Activated CD4-positive, CD25-positive, alpha-beta regulatory T cell (primary cell): ENCODE results near the gene IL12RB2.
"Not testable (repeated sequence)": the region's sequence is repeated elsewhere in the genome, so short reads cannot be mapped to it uniquely, and the experiment has no call there.

Experiments
- DNase-seq, 4 experiments: peaks; one replicate each; lab custom pipeline; 2025; lab: John Stamatoyannopoulos, UW

The IL12RB2 gene

GRCh38 chr1:67399199-67399993 lies 91.7 kb downstream of the IL12RB2 start:
- no peak for DNase-seq

- DNase-seq = peak in 1 of 4 experiments; percentile 9
These were observed 92.5 kb downstream of the IL12RB2 start for GRCh38 chr1:67400029-67400786.

GRCh38 chr1:67401443-67401842 lies 93.8 kb downstream of the IL12RB2 start:
- no peak for DNase-seq

GRCh38 chr1:67404212-67404620 lies 96.5 kb downstream of the IL12RB2 start:
- DNase-seq = no peak

GRCh38 chr1:67405473-67406245 lies 98.0 kb downstream of the IL12RB2 start:
- DNase-seq = no peak

- DNase-seq = no peak
These were observed 99.8 kb downstream of the IL12RB2 start for GRCh38 chr1:67407498-67407897.

GRCh38 chr1:67408148-67408547 lies 100.5 kb downstream of the IL12RB2 start:
- DNase-seq = no peak

- not testable (repeated sequence) for DNase-seq
These were observed 105.4 kb downstream of the IL12RB2 start for GRCh38 chr1:67413101-67413500.

GRCh38 chr1:67414574-67414973 lies 106.9 kb downstream of the IL12RB2 start:
- DNase-seq = no peak

- no peak for DNase-seq
These were observed 107.4 kb downstream of the IL12RB2 start for GRCh38 chr1:67415041-67415440.

GRCh38 chr1:67417733-67418132 lies 110.1 kb downstream of the IL12RB2 start:
- DNase-seq = not testable (repeated sequence)

- no peak for DNase-seq
These were observed 111.3 kb downstream of the IL12RB2 start for GRCh38 chr1:67418839-67419586.

- no peak for DNase-seq
These were observed 113.3 kb downstream of the IL12RB2 start for GRCh38 chr1:67420835-67421492.

- no peak for DNase-seq
These were observed 119.8 kb downstream of the IL12RB2 start for GRCh38 chr1:67427465-67427864.

- DNase-seq = no peak
These were observed 120.3 kb downstream of the IL12RB2 start for GRCh38 chr1:67427947-67428346.

- DNase-seq = peak in 2 of 4 experiments; percentile 19 to 34
These were observed 121.4 kb downstream of the IL12RB2 start for GRCh38 chr1:67429011-67429527.

- DNase-seq = no peak
These were observed 122.1 kb downstream of the IL12RB2 start for GRCh38 chr1:67429528-67430357.

- DNase-seq = peak; percentile 85 to 92 (median 91)
These were observed 122.9 kb downstream of the IL12RB2 start, which contains the start of gene SERBP1 for GRCh38 chr1:67430358-67431155. TSS of gene SERBP1 (minus strand) at chr1:67430402. CDS start at chr1:67430300, 102 bp downstream.
